KMS-11 (cell line): ENCODE measurements around the gene ADAMTS14.
"Not testable (repeated sequence)": the region's sequence is repeated elsewhere in the genome, so short reads cannot be mapped to it uniquely, and the experiment has no call there.

ENCODE experiments used
- H2AFZ ChIP-seq: fragments of 200-600 bp; sonication (generic); 2 replicates; pipeline ENCODE4 v1.6.1; 2016; ENCODE audit warnings: antibody characterized with exemption, mixed run types, low read depth
- H3K27ac ChIP-seq: fragments of 200-600 bp; sonication (generic); 2 replicates; pipeline ENCODE4 v1.6.1; 2016; ENCODE audit warnings: mild to moderate bottlenecking, mixed run types
- H3K27me3 ChIP-seq: fragments of 200-600 bp; sonication (generic); 2 replicates; pipeline ENCODE4 v1.6.1; 2017; ENCODE audit warnings: mild to moderate bottlenecking, low read depth, mixed run types, moderate library complexity; ENCODE audit not compliant: insufficient read depth
- H3K36me3 ChIP-seq: fragments of 200-600 bp; sonication (generic); 2 replicates; pipeline ENCODE4 v1.6.1; 2017; ENCODE audit warnings: mild to moderate bottlenecking, mixed run types; ENCODE audit not compliant: insufficient read depth
- H3K4me1 ChIP-seq: fragments of 200-600 bp; sonication (generic); 2 replicates; pipeline ENCODE4 v1.6.1; 2016; ENCODE audit warnings: mild to moderate bottlenecking, low read depth, mixed run types; ENCODE audit not compliant: poor library complexity, severe bottlenecking
- H3K4me2 ChIP-seq: fragments of 200-600 bp; sonication (generic); 2 replicates; pipeline ENCODE4 v1.7.0; 2016; ENCODE audit warnings: mild to moderate bottlenecking, mixed run types
- H3K4me3 ChIP-seq: fragments of 200-600 bp; sonication (generic); IDR thresholded peaks from 2 replicates; pipeline ENCODE4 v1.6.1; 2017; ENCODE audit warnings: low read depth, low read length, mixed read lengths; ENCODE audit not compliant: insufficient read depth
- H3K79me2 ChIP-seq: fragments of 200-600 bp; sonication (generic); 2 replicates; pipeline ENCODE4 v1.6.1; 2016; ENCODE audit warnings: low read depth, mixed run types; ENCODE audit not compliant: insufficient read depth
- H3K9ac ChIP-seq: fragments of 200-600 bp; sonication (generic); 2 replicates; pipeline ENCODE4 v1.6.1; 2016; ENCODE audit warnings: mild to moderate bottlenecking, mixed run types
- H4K20me1 ChIP-seq: fragments of 200-600 bp; sonication (generic); 2 replicates; pipeline ENCODE4 v1.6.1; 2016; ENCODE audit warnings: mild to moderate bottlenecking, mixed run types; ENCODE audit not compliant: insufficient read depth
- CTCF ChIP-seq: fragments of 200-600 bp; sonication (generic); conservative IDR thresholded peaks from 2 replicates; pipeline ENCODE4 v1.6.1; 2017; ENCODE audit warnings: low read depth, mild to moderate bottlenecking, antibody characterized with exemption, low read length, moderate library complexity, mixed read lengths

The ADAMTS14 gene

GRCh38 chr10:70664702-70665195 is 7.6 kb upstream of the ADAMTS14 start:
- Histone ChIP-seq H3K27me3 (peaks cover 3% of the 10 kb centered on the region; the same call in 1 of the 2 replicates), H3K4me2 (no peak overlapping the region), H3K4me3 (no peak overlapping the region), H3K79me2 (no peaks in the 10 kb centered on the region), H3K36me3 (no peaks in the 10 kb centered on the region), H4K20me1 (no peaks in the 10 kb centered on the region), H3K4me1 (no peaks in the 10 kb centered on the region), H3K9ac (no peak overlapping the region), H2AFZ (no peak overlapping the region), H3K27ac (no peak overlapping the region)
- TF ChIP-seq CTCF = no peak

- Histone ChIP-seq H3K4me1 (no peaks in the 10 kb centered on the region), H4K20me1 (no peaks in the 10 kb centered on the region), H3K27me3 (peaks cover 16% of the 10 kb centered on the region), H2AFZ (no peak overlapping the region), H3K79me2 (no peaks in the 10 kb centered on the region), H3K4me3 (no peak overlapping the region), H3K4me2 (no peak overlapping the region), H3K36me3 (no peaks in the 10 kb centered on the region), H3K27ac (no peak overlapping the region), H3K9ac (no peak overlapping the region)
- no peak for TF ChIP-seq CTCF
Measured at GRCh38 chr10:70666960-70667798, 5.1 kb upstream of the ADAMTS14 start.

GRCh38 chr10:70667818-70668217 is 4.5 kb upstream of the ADAMTS14 start:
- H3K79me2 ChIP-seq, H3K4me2 ChIP-seq, H2AFZ ChIP-seq, H3K4me1 ChIP-seq, H4K20me1 ChIP-seq, H3K9ac ChIP-seq, H3K36me3 ChIP-seq, H3K27ac ChIP-seq, H3K4me3 ChIP-seq: not testable (repeated sequence)
- peaks cover 18% of the 10 kb centered on the region for H3K27me3 ChIP-seq

- no peak overlapping the region for H3K27ac ChIP-seq
- no peaks in the 10 kb centered on the region for H3K36me3 ChIP-seq
- no peaks in the 10 kb centered on the region for H3K79me2 ChIP-seq
- H3K4me2 ChIP-seq = no peak overlapping the region
- H3K4me3 ChIP-seq = no peak overlapping the region
- peaks cover 25% of the 10 kb centered on the region for H3K27me3 ChIP-seq
- no peaks in the 10 kb centered on the region for H4K20me1 ChIP-seq
- H3K9ac ChIP-seq = no peak overlapping the region
- TF ChIP-seq CTCF = no peak
- no peak overlapping the region for H2AFZ ChIP-seq
- H3K4me1 ChIP-seq = no peaks in the 10 kb centered on the region
Measured at GRCh38 chr10:70668454-70668970, 3.8 kb upstream of the ADAMTS14 start.

GRCh38 chr10:70669015-70669414 is 3.3 kb upstream of the ADAMTS14 start:
- peaks cover 30% of the 10 kb centered on the region for H3K27me3 ChIP-seq
- no peak overlapping the region for H3K4me2 ChIP-seq
- H3K4me3 ChIP-seq = no peak overlapping the region
- no peaks in the 10 kb centered on the region for H3K4me1 ChIP-seq
- no peaks in the 10 kb centered on the region for H4K20me1 ChIP-seq
- no peaks in the 10 kb centered on the region for H3K36me3 ChIP-seq
- no peak for TF ChIP-seq CTCF
- no peaks in the 10 kb centered on the region for H3K79me2 ChIP-seq
- H3K9ac ChIP-seq = no peak overlapping the region
- H3K27ac ChIP-seq = no peak overlapping the region
- no peak overlapping the region for H2AFZ ChIP-seq
